Measurements from ENCODE around the gene LRBA. TPM values are rescaled to one million over a fixed set of nuclear protein-coding genes. Genes with fewer than 3 reads are reported as not detected.
A peak's percentile ranks its signal among the peaks of the same experiment; 100 is the strongest.

Gene LRBA
- total and polyA plus RNA-seq, 12 donors = 6.2 to 31.2 (median 23.9) TPM

DNA sequence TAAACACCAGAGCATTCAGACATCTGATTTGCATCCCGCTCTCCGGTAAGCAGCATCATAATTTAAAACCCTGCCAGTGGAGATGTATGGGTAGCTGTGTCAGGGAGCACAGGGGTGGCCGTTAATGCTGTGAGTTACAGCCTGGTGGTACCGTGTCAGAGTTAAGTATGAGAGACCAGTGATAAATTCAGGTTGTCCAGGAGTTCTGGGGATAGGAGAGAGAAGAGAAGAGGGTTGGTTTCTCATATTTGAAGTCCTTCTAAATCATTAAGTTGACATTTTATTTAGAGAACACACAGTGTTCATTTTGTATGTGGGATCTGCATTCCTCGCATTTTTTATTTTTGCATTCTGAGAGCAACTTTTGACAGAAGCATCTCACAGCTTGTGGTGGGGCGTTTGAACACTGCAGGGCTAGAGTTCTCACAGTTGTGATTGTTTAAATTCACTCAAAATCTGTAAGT, 779.2 kb downstream of the LRBA start:
- 73 to 78% methylated on average over 6 of the region's 6 CpGs for WGBS, 2 donors
- intact Hi-C loops (cut with DNase I) = loop anchor here in 2 of 10 donors (2.0 to 10.0 kb wide), 2 partner anchors 231 to 421 kb away; partner anchors contain the start of gene IQCM (in 1 of the 2)
- no peaks in the 10 kb centered on the region for H3K27me3 ChIP-seq
- no peak overlapping the region for H3K27ac ChIP-seq
- DNase-seq (no peak), ATAC-seq (no peak)
- no peaks in the 10 kb centered on the region for H3K9me3 ChIP-seq
- TF ChIP-seq CTCF (IDR thresholded peaks at IDR 0.05) = no peak
- H3K4me1 ChIP-seq = peaks cover 2 to 38% (median 12%) of the 10 kb centered on the region in 9 donors
- no peak overlapping the region for H3K4me3 ChIP-seq
- peaks cover 0 to 54% (median 0%) of the 10 kb centered on the region in 9 donors for H3K36me3 ChIP-seq

DNA sequence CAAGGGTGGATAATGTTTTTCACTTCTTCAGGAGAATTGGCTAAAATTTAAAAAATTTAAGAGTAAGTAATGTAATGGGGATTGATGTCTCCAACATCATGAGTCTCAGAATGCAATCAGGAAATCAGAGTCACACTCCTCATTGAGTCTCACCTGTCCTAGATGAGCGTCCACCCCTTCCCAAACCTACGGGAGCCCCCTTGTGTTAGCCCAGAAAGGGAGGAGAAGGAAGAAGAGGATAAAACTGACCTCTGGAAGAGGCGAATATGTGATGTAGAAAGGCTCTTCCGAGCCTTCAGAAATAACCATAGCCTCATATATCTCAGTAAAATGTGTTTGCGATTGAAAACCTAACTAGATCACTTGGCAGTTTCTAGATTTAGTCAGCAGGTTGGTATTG, 779.8 kb downstream of the LRBA start:
- DNase-seq (no peak), ATAC-seq (no peak)
- TF ChIP-seq CTCF (IDR thresholded peaks at IDR 0.05) = no peak
- Histone ChIP-seq H3K4me1 (peaks cover 2 to 43% (median 16%) of the 10 kb centered on the region in 9 donors), H3K4me3 (no peak overlapping the region), H3K27ac (no peak overlapping the region), H3K36me3 (peaks cover 0 to 49% (median 0%) of the 10 kb centered on the region in 9 donors), H3K27me3 (no peaks in the 10 kb centered on the region), H3K9me3 (no peaks in the 10 kb centered on the region)
- 92 to 95% methylated on average over 5 of the region's 5 CpGs for WGBS, 2 donors
- intact Hi-C loops (cut with DNase I) = loop anchor here in 1 of 10 donors (10.0 kb wide), 1 partner anchor 421 kb away; the partner anchor contains the start of gene IQCM

- Histone ChIP-seq H3K27me3 (no peaks in the 10 kb centered on the region), H3K4me3 (no peak overlapping the region), H3K36me3 (peaks cover 0 to 43% (median 0%) of the 10 kb centered on the region in 9 donors), H3K27ac (no peak overlapping the region), H3K9me3 (no peaks in the 10 kb centered on the region), H3K4me1 (peaks cover 2 to 54% (median 25%) of the 10 kb centered on the region in 9 donors)
- ATAC-seq (no peak), DNase-seq (no peak)
- TF ChIP-seq CTCF (IDR thresholded peaks at IDR 0.05) = no peak
- intact Hi-C loops (cut with DNase I) = loop anchor here in 1 of 10 donors (10.0 kb wide), 1 partner anchor 419 kb away; the partner anchor contains the start of gene IQCM
- 92 to 94% methylated on average over 5 of the region's 5 CpGs for WGBS, 2 donors
These were observed 780.8 kb downstream of the LRBA start for GRCh38 chr4:150234246-150234645.

DNA sequence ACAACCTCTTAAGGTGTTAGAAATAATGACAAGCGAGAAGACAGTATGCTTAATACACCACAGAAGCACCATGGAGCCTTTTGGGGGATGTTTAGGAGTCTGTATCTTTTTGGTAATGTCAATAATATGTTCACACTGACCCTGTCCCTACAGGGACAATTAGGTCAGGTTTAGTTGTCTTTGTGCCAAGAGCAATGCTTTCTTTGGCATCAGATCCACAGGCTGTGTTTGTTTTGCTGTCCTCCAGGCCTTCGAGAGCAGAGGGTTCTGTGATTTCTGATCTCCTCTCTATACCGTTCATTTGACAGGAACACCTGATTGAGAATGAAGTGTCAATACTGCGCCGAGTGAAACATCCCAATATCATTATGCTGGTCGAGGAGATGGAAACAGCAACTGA, 783.1 kb downstream of the LRBA start:
- no peak for TF ChIP-seq CTCF (IDR thresholded peaks at IDR 0.05)
- Histone ChIP-seq H3K4me3 (no peak overlapping the region), H3K27ac (peak overlapping the region in 4 of 10 donors; percentile 3 to 47 (median 22)), H3K4me1 (peaks cover 2 to 55% (median 28%) of the 10 kb centered on the region in 9 donors), H3K27me3 (no peaks in the 10 kb centered on the region), H3K9me3 (no peaks in the 10 kb centered on the region), H3K36me3 (peaks cover 0 to 43% (median 0%) of the 10 kb centered on the region in 9 donors)
- intact Hi-C loops (cut with DNase I) = loop anchor here in 1 of 10 donors (10.0 kb wide), 1 partner anchor 417 kb away; the partner anchor contains the start of gene IQCM
- 43 to 46% methylated on average over 6 of the region's 6 CpGs for WGBS, 2 donors
- ATAC-seq = peak in 7 of 8 donors; percentile 53 to 77 (median 66)
- DNase-seq = peak in 1 of 2 donors; percentile 32
